Colonic mucosa (tissue), 4 donors: ENCODE measurements around the gene ELOVL5. TPM values are rescaled to one million over a fixed set of nuclear protein-coding genes. Genes with fewer than 3 reads are reported as not detected.

Experiments used
- DNase-seq: peaks from one replicate; pipeline ENCODE4 v3.0.0-alpha.2; 2020
- H3K27ac ChIP-seq: fragments of 200-600 bp; one replicate; pipeline ENCODE4 v1.8.0; 2021
- H3K27me3 ChIP-seq: fragments of 200-600 bp; one replicate; pipeline ENCODE4 v1.8.0; 2021
- H3K36me3 ChIP-seq: fragments of 200-600 bp; one replicate; pipeline ENCODE4 v1.8.0; 2021
- H3K4me1 ChIP-seq: fragments of 200-600 bp; one replicate; pipeline ENCODE4 v1.8.0; 2021; ENCODE audit warnings: mild to moderate bottlenecking
- H3K4me3 ChIP-seq: fragments of 200-600 bp; one replicate; pipeline ENCODE4 v1.8.0; 2021
- H3K9ac ChIP-seq, 2 donors: one replicate each; pipeline ENCODE4 v1.7.0; 2013; ENCODE audit warnings: control low read depth in 2 of 2, low read depth in 2 of 2, low read length in 2 of 2
- H3K9me3 ChIP-seq: fragments of 200-600 bp; one replicate; pipeline ENCODE4 v1.8.0; 2021
- CTCF ChIP-seq: fragments of 200-600 bp; IDR thresholded peaks from one replicate; pipeline ENCODE4 v1.8.0; 2022; ENCODE audit warnings: antibody characterized with exemption, mild to moderate bottlenecking
- intact Hi-C: fragments of 100-400 bp; cut with DNase I; formaldehyde crosslinking; loops from one replicate; pipeline ENCODE4 v1.14.1; 2022
- total RNA-seq, 2 donors: library from RNA; stranded (reverse); fragmentation: NEBNext Ultra II Directional in 1 of 2; extraction: Animal tissue kit (Norgen Biotek cat#: 25700) in 1 of 2; gene quantifications; one replicate each; pipeline ENCODE4 v1.2.1, GENCODE V29; 2021
- donor health status: healthy.
- donor health status: DM: no; HTN: no; CAD: no.
- donor health status: DM: no; HTN: no; CAD: no.

Gene ELOVL5
- 10 to 100 TPM; 17.5 to 34.9 TPM for total RNA-seq

- Histone ChIP-seq H3K9me3 (no peaks in the 10 kb centered on the region), H3K27me3 (no peaks in the 10 kb centered on the region), H3K9ac (peak within 1 kb of the TSS; percentile 65 to 90), H3K36me3 (no peaks in the 10 kb centered on the region), H3K4me1 (no peaks in the 10 kb centered on the region), H3K4me3 (peak within 1 kb of the TSS; percentile 100), H3K27ac (peak within 1 kb of the TSS; percentile 97)
- intact Hi-C loops, result no loop called here
- DNase-seq, result peak; percentile 96
- no peak for TF ChIP-seq CTCF
These were observed at the start of gene ELOVL5 for GRCh38 chr6:53348371-53349208. Gene ELOVL5, minus strand, starts transcription at chr6:53348950. Its CDS starts 53,251 bp downstream, at chr6:53295699.

- Histone ChIP-seq H3K4me3 (no peak overlapping the region), H3K27me3 (no peaks in the 10 kb centered on the region), H3K4me1 (no peaks in the 10 kb centered on the region), H3K9me3 (no peaks in the 10 kb centered on the region), H3K9ac (no peak overlapping the region), H3K36me3 (no peaks in the 10 kb centered on the region), H3K27ac (no peak overlapping the region)
- no peak for TF ChIP-seq CTCF
- DNase-seq, result no peak
- intact Hi-C loops, result no loop called here
These were observed 48.5 kb upstream of the ELOVL5 start for GRCh38 chr6:53397283-53397682.

- intact Hi-C loops, result no loop called here
- no peaks in the 10 kb centered on the region for H3K9me3 ChIP-seq
- H3K9ac ChIP-seq, result no peak overlapping the region
- H3K36me3 ChIP-seq, result no peaks in the 10 kb centered on the region
- H3K4me3 ChIP-seq, result no peak overlapping the region
- no peaks in the 10 kb centered on the region for H3K4me1 ChIP-seq
- no peak overlapping the region for H3K27ac ChIP-seq
- DNase-seq, result no peak
- no peak for TF ChIP-seq CTCF
- no peaks in the 10 kb centered on the region for H3K27me3 ChIP-seq
These were observed 47.2 kb upstream of the ELOVL5 start for GRCh38 chr6:53395986-53396385.

- Histone ChIP-seq H3K36me3 (no peaks in the 10 kb centered on the region), H3K4me1 (no peaks in the 10 kb centered on the region), H3K9ac (no peak overlapping the region), H3K4me3 (no peak overlapping the region), H3K27me3 (no peaks in the 10 kb centered on the region), H3K9me3 (no peaks in the 10 kb centered on the region), H3K27ac (no peak overlapping the region)
- no peak for DNase-seq
- intact Hi-C loops, result no loop called here
- TF ChIP-seq CTCF, result no peak
These were observed 46.0 kb upstream of the ELOVL5 start for GRCh38 chr6:53394704-53395103.

GRCh38 chr6:53391170-53391569 lies 42.4 kb upstream of the ELOVL5 start:
- Histone ChIP-seq H3K27me3 (no peaks in the 10 kb centered on the region), H3K4me3 (no peak overlapping the region), H3K9me3 (no peaks in the 10 kb centered on the region), H3K36me3 (no peaks in the 10 kb centered on the region), H3K27ac (no peak overlapping the region), H3K4me1 (no peaks in the 10 kb centered on the region), H3K9ac (no peak overlapping the region)
- TF ChIP-seq CTCF, result no peak
- no peak for DNase-seq
- intact Hi-C loops, result no loop called here
